Measurements from ENCODE around the gene NACC1. TPM values are rescaled to one million over a fixed set of nuclear protein-coding genes. Genes with fewer than 3 reads are reported as not detected.

Gene NACC1
- total and polyA plus RNA-seq, 7 donors, result 11.9 to 63.4 (median 43.5) TPM

DNA sequence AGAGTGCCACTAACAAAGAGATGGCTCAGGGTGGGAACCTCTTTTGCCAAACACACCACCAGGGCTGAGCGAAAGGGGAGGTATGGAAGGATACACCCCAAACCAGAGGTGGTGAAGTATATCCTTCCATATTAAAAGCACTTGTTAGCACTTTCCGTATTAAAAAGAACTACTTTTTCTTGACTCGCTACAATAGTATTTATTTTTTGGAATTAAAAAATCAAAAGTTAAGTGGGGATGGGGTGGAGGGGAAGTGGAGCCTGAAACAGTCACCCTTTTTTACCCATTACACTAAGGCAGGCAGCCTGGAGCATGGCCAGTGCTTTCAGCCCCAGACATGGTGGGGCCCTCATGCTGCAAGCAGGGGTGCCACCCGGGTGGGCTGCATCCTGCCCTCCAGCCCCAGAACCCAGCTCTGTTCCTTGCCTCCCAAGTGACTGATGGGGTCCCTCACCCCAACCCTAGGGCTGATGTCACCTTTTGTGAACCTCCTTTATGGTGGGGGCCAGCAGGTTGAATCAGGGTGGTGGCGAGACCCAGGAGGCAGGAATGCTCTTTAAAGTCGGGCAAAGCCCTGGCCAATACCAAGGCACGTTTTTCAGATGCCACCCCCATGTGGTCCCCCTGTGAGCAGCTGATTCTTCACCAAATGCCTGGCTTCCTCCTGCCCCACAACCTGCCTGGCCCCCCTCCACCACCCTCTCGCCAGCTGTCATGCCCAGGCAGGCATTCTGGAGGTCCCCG lies 46.4 kb upstream of the NACC1 start:
- Histone ChIP-seq H3K9me3 (no peaks in the 10 kb centered on the region), H3K27me3 (ENCODE audit: insufficient read depth in 3 of 3, low read length in 2 of 3) (no peaks in the 10 kb centered on the region), H3K27ac (peak overlapping the region; percentile 90), H3K36me3 (ENCODE audit: insufficient read depth in 1 of 2, low read depth in 1 of 2) (peaks cover 0 to 31% of the 10 kb centered on the region in 2 donors), H3K4me1 (peaks cover 67% of the 10 kb centered on the region), H3K4me3 (no peak overlapping the region)
- no peak for DNase-seq
- 44 to 68% (median 52%) methylated on average over 9 of the region's 9 CpGs for WGBS, 3 donors
- intact Hi-C loops (cut with DNase I), result no loop called here
- no peak for ATAC-seq
- TF ChIP-seq, protein P1, sequence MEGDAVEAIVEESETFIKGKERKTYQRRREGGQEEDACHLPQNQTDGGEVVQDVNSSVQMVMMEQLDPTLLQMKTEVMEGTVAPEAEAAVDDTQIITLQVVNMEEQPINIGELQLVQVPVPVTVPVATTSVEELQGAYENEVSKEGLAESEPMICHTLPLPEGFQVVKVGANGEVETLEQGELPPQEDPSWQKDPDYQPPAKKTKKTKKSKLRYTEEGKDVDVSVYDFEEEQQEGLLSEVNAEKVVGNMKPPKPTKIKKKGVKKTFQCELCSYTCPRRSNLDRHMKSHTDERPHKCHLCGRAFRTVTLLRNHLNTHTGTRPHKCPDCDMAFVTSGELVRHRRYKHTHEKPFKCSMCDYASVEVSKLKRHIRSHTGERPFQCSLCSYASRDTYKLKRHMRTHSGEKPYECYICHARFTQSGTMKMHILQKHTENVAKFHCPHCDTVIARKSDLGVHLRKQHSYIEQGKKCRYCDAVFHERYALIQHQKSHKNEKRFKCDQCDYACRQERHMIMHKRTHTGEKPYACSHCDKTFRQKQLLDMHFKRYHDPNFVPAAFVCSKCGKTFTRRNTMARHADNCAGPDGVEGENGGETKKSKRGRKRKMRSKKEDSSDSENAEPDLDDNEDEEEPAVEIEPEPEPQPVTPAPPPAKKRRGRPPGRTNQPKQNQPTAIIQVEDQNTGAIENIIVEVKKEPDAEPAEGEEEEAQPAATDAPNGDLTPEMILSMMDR (IDR thresholded peaks at IDR 0.05), result no peak

DNA sequence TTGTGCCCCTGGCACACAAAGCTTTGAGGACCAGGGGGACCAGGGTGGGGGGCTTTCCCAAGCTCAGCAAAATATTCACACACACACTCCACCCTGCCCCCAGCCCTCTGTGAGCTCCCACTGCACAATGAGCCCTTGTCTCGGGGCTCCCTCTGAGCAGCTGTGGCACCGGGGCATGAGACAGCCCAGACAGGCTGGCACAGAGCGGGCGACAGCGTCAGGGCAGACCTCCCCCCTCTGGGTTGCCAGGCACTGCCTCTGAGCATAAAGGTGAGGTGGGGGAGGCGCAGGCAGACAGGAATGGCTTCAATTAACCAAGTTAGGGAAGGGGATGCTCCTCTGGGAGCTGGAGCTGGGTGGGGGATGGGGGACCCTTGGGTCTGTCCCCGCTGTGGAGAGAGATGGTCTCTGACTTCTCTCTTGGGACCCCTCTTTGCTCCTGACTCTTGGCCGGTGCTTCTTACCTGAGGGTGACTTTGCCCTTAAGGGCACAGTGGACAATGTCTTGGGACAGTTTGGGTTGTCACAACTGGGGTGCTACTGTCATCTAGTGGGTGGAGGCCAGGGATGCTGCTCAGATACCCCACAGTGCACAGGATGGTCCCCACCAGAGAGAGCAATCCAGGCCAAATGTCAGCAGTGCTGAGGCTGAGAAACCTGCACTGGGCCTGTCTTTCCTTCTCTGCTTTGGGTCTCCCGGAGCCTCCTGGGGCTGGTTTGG lies 45.7 kb upstream of the NACC1 start:
- ATAC-seq (no peak), DNase-seq (no peak)
- TF ChIP-seq, protein P1 (IDR thresholded peaks at IDR 0.05), result no peak
- Histone ChIP-seq H3K27ac (peak overlapping the region; percentile 90), H3K4me1 (peaks cover 68% of the 10 kb centered on the region), H3K27me3 (ENCODE audit: insufficient read depth in 3 of 3, low read length in 2 of 3) (no peaks in the 10 kb centered on the region), H3K4me3 (no peak overlapping the region), H3K9me3 (no peaks in the 10 kb centered on the region), H3K36me3 (ENCODE audit: insufficient read depth in 1 of 2, low read depth in 1 of 2) (peaks cover 0 to 34% of the 10 kb centered on the region in 2 donors)
- intact Hi-C loops (cut with DNase I), result no loop called here
- WGBS, 3 donors, result 58 to 72% (median 65%) methylated on average over 9 of the region's 9 CpGs

DNA sequence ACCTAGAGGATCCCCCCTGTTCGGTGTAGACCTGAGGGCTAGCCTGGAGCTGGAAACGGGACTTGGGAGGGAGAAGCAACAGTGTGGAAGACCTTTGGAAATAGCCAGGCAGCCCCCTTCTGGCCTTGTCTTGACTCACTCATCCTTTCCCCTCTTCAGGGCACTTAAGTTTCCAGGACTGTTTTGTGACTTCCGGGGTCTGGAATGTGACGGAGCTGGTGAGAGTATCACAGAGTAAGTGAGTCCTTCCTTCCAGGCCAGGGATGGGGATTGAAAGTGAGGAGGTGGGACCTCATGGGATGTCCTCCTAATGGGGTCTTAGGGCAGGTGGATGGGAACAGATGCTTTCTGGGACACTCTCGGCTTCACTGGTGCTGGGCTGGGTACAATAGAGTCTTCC lies 44.8 kb upstream of the NACC1 start:
- Histone ChIP-seq H3K27ac (peak overlapping the region; percentile 90), H3K9me3 (no peaks in the 10 kb centered on the region), H3K36me3 (ENCODE audit: insufficient read depth in 1 of 2, low read depth in 1 of 2) (peaks cover 0 to 34% of the 10 kb centered on the region in 2 donors), H3K27me3 (ENCODE audit: insufficient read depth in 3 of 3, low read length in 2 of 3) (no peaks in the 10 kb centered on the region), H3K4me3 (no peak overlapping the region), H3K4me1 (peaks cover 69% of the 10 kb centered on the region)
- WGBS, 3 donors, result 82 to 87% (median 84%) methylated on average over 5 of the region's 5 CpGs
- intact Hi-C loops (cut with DNase I), result no loop called here
- DNase-seq (no peak), ATAC-seq (no peak)
- TF ChIP-seq, protein P1 (IDR thresholded peaks at IDR 0.05), result no peak

DNA sequence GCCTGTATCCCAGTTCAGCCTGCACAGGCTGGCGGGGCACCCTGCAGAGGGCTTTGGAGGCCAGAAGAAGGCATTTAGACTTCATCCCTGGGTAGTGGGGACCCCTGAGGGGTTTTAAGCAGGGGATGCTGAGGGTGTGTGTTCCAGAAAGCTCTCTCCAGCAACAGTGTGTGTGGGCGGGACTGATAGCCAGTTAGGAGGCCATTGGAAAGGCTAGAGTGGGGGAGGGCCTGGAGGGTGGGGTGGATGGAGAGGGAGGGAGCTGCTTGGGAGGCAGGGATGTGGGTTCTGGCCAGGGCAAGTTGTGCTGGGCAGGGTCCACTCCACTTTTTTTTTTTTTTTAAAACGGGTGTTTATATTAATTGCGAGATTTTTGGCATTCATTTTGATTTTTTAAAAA lies 43.7 kb upstream of the NACC1 start:
- no peak overlapping the region for H3K27ac ChIP-seq
- ATAC-seq (no peak), DNase-seq (no peak)
- H3K27me3 ChIP-seq (ENCODE audit: insufficient read depth in 3 of 3, low read length in 2 of 3), result no peaks in the 10 kb centered on the region
- intact Hi-C loops (cut with DNase I), result no loop called here
- H3K4me1 ChIP-seq, result peaks cover 69% of the 10 kb centered on the region
- TF ChIP-seq, protein P1 (IDR thresholded peaks at IDR 0.05), result no peak
- 62 to 76% (median 68%) methylated on average over 4 of the region's 4 CpGs for WGBS, 3 donors
- no peak overlapping the region for H3K4me3 ChIP-seq
- peaks cover 0 to 34% of the 10 kb centered on the region in 2 donors for H3K36me3 ChIP-seq (ENCODE audit: insufficient read depth in 1 of 2, low read depth in 1 of 2)
- no peaks in the 10 kb centered on the region for H3K9me3 ChIP-seq

All from psoas muscle (tissue), 8 donors.